Posterior vena cava (tissue), 2 donors: ENCODE measurements around the gene SLTM. TPM values are rescaled to one million over a fixed set of nuclear protein-coding genes. Genes with fewer than 3 reads are reported as not detected.
"Not testable (repeated sequence)": the region's sequence is repeated elsewhere in the genome, so short reads cannot be mapped to it uniquely, and the experiment has no call there.

ENCODE experiments used
- DNase-seq: peaks from one replicate; pipeline ENCODE4 v3.0.0-alpha.2; 2020; ENCODE audit warnings: low spot score
- intact Hi-C, 2 donors: fragments of 100-400 bp; cut with DNase I; formaldehyde crosslinking; loops; one replicate each; pipeline versions ENCODE4 v1.14.1 to v1.14.2; 2022 to 2023
- total RNA-seq, 2 donors: library from RNA; stranded (reverse); fragmentation: NEBNext Ultra II Directional; extraction: Animal tissue kit (Norgen Biotek cat#: 25700); gene quantifications; one replicate each; pipeline ENCODE4 v1.2.1, GENCODE V29; 2021
- donor health status: DM: yes; HTN: yes; CAD: no.
- donor health status: DM: yes; HTN: yes; CAD: no.

Gene SLTM
- total RNA-seq, 2 donors from 2014 or later = 71.1 to 71.6 TPM

- intact Hi-C loops = no loop called here
- no peak for DNase-seq
Measured at GRCh38 chr15:58932710-58933280, 684 bp downstream of the SLTM start.

GRCh38 chr15:58931987-58932588 lies 1.4 kb downstream of the SLTM start:
- intact Hi-C loops = no loop called here
- no peak for DNase-seq

GRCh38 chr15:58929891-58930416 lies 3.5 kb downstream of the SLTM start:
- intact Hi-C loops = no loop called here
- no peak for DNase-seq

- no peak for DNase-seq
- intact Hi-C loops = no loop called here
Measured at GRCh38 chr15:58926823-58927222, 6.7 kb downstream of the SLTM start.

- DNase-seq = no peak
- intact Hi-C loops = no loop called here
Measured at GRCh38 chr15:58924327-58924726, 9.2 kb downstream of the SLTM start.

GRCh38 chr15:58923696-58924300 lies 9.7 kb downstream of the SLTM start:
- intact Hi-C loops = no loop called here
- DNase-seq = no peak

- intact Hi-C loops = no loop called here
- no peak for DNase-seq
Measured at GRCh38 chr15:58923284-58923683, 10.2 kb downstream of the SLTM start.

GRCh38 chr15:58921267-58921790 lies 12.2 kb downstream of the SLTM start:
- DNase-seq = no peak
- intact Hi-C loops = no loop called here

GRCh38 chr15:58920447-58920846 lies 13.0 kb downstream of the SLTM start:
- DNase-seq, intact Hi-C loops: not testable (repeated sequence)

- no peak for DNase-seq
- intact Hi-C loops = no loop called here
Measured at GRCh38 chr15:58919232-58919631, 14.2 kb downstream of the SLTM start.

- no peak for DNase-seq
- intact Hi-C loops = no loop called here
Measured at GRCh38 chr15:58918239-58918638, 15.2 kb downstream of the SLTM start.

- intact Hi-C loops, DNase-seq: not testable (repeated sequence)
Measured at GRCh38 chr15:58917613-58918129, 15.8 kb downstream of the SLTM start.

- intact Hi-C loops = no loop called here
- no peak for DNase-seq
Measured at GRCh38 chr15:58916962-58917361, 16.5 kb downstream of the SLTM start.

- intact Hi-C loops = no loop called here
- no peak for DNase-seq
Measured at GRCh38 chr15:58910456-58910855, 23.0 kb downstream of the SLTM start.

- intact Hi-C loops = no loop called here
- no peak for DNase-seq
Measured at GRCh38 chr15:58909616-58910015, 23.9 kb downstream of the SLTM start.

GRCh38 chr15:58908550-58909309 lies 24.7 kb downstream of the SLTM start:
- intact Hi-C loops = no loop called here
- DNase-seq = no peak

GRCh38 chr15:58900631-58901030 lies 32.8 kb downstream of the SLTM start:
- DNase-seq = no peak
- intact Hi-C loops = no loop called here

- intact Hi-C loops = no loop called here
- DNase-seq = no peak
Measured at GRCh38 chr15:58898150-58898680, 35.3 kb downstream of the SLTM start.

GRCh38 chr15:58889363-58889762 lies 44.1 kb downstream of the SLTM start:
- no peak for DNase-seq
- intact Hi-C loops = no loop called here
